Duodenal mucosa (tissue), 2 donors: ENCODE results near the gene NR2C2AP.

Experiments used
- H3K27ac ChIP-seq: one replicate; pipeline ENCODE4 v1.7.0; 2013; ENCODE audit warnings: low read depth, low read length
- H3K27me3 ChIP-seq, 2 donors: one replicate each; pipeline ENCODE4 v1.7.0; 2013; ENCODE audit warnings: low read length in 2 of 2, control low read depth in 1 of 2; ENCODE audit not compliant: insufficient read depth in 2 of 2, control insufficient read depth in 1 of 2
- H3K36me3 ChIP-seq, 2 donors: one replicate each; pipeline ENCODE4 v1.7.0; 2013; ENCODE audit warnings: low read length in 2 of 2, control low read depth in 1 of 2; ENCODE audit not compliant: insufficient read depth in 2 of 2, control insufficient read depth in 1 of 2
- H3K4me1 ChIP-seq, 2 donors: one replicate each; pipeline ENCODE4 v1.7.0; 2013; ENCODE audit warnings: low read length in 2 of 2, control low read depth in 1 of 2; ENCODE audit not compliant: insufficient read depth in 2 of 2, control insufficient read depth in 1 of 2
- H3K4me3 ChIP-seq, 2 donors: one replicate each; pipeline ENCODE4 v1.7.0; 2013; ENCODE audit warnings: low read length in 2 of 2, low read depth in 1 of 2
- H3K9ac ChIP-seq, 2 donors: one replicate each; pipeline ENCODE4 v1.7.0; 2013; ENCODE audit warnings: low read length in 2 of 2, low read depth in 1 of 2
- H3K9me3 ChIP-seq, 2 donors: one replicate each; pipeline ENCODE4 v1.7.0; 2013; ENCODE audit warnings: low read length in 2 of 2, control low read depth in 1 of 2; ENCODE audit not compliant: control insufficient read depth in 1 of 2

NR2C2AP gene

DNA sequence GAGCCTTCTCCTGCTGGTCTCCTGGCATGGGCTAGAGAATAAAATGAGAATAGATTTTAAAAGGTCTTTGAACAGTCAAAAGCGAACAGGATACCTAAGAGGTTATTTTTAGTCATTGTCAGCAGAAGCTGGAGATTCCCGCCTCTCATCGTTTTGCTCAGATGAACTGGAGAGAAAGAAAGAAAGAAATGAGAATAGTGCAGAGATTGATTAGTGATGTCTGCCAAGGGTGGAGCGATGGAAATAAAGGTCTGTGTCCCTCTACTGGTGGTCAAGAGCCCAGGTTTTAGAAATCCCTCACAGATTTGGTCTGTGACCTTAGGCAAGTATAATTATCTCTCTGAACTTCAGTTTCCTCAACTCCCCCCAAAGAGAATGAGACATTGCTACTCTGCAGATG lies 13.9 kb upstream of the NR2C2AP start:
- H3K4me3 ChIP-seq: no peak overlapping the region
- no peak overlapping the region for H3K9ac ChIP-seq
- H3K9me3 ChIP-seq: no peaks in the 10 kb centered on the region
- H3K4me1 ChIP-seq: no peaks in the 10 kb centered on the region
- no peak overlapping the region for H3K27ac ChIP-seq
- H3K36me3 ChIP-seq: no peaks in the 10 kb centered on the region
- peaks cover 20 to 24% of the 10 kb centered on the region in 2 donors for H3K27me3 ChIP-seq

DNA sequence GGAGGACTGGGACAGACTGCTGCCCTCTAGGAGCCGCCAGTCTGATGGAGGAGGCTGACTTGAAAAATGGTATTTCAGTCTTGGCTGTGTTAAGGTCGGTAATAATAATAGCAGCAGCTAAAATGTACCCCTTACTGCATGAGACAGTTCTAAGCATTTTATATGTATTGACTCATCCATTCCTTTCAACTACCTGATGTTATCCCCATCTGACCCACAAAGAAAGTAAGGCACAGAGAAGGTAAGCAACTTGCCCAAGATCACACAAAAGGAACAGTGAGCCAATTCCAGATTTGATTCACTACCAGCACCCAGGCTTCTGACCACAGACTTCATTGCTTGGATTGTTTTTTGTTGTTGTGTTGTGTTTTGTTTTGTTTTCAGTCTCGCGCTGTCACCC lies 12.6 kb upstream of the NR2C2AP start:
- H3K27me3 ChIP-seq: peaks cover 28 to 33% of the 10 kb centered on the region in 2 donors
- H3K36me3 ChIP-seq: no peaks in the 10 kb centered on the region
- no peaks in the 10 kb centered on the region for H3K9me3 ChIP-seq
- no peaks in the 10 kb centered on the region for H3K4me1 ChIP-seq
- H3K27ac ChIP-seq: no peak overlapping the region
- no peak overlapping the region for H3K9ac ChIP-seq
- H3K4me3 ChIP-seq: no peak overlapping the region

DNA sequence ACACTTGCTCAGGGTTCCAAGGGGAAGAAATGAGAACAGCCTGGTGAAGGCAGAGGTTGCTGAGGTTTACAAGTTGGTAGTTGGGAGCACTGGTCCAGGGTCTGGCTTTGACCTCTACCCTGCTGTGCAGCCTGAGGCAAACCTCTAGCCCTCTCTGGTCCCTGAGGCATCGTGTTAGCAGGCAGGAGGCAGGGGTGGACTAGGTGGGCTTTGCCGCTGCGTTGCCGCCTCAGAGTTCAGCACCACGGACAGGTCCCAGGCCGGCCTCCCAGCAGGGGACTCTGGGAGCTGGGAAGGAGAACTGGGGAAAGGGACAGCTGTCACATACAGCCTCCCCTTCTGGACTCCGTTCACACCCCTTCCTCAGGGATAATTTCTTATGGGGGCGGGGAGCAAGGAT lies 11.7 kb upstream of the NR2C2AP start:
- Histone ChIP-seq H3K4me3 (no peak overlapping the region), H3K9ac (no peak overlapping the region), H3K36me3 (no peaks in the 10 kb centered on the region), H3K4me1 (no peaks in the 10 kb centered on the region), H3K9me3 (no peaks in the 10 kb centered on the region), H3K27me3 (peaks cover 28 to 33% of the 10 kb centered on the region in 2 donors), H3K27ac (no peak overlapping the region)

DNA sequence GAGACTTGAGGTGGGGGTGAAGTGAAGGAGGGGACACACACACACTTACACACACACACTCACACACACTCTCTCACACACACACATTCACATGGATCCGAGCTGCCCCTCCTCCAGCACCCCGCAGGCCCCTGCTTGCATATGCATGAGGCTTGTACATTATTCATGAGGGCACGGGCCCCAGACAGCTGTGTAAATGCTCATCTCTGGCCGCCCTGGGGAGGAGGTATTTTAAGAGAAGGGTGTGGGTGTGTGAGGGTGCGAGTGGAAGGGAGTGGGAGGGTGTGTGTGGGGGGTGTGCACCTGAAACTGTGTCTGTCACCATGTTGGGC lies 10.9 kb upstream of the NR2C2AP start:
- Histone ChIP-seq H3K9ac (no peak overlapping the region), H3K4me3 (no peak overlapping the region), H3K36me3 (no peaks in the 10 kb centered on the region), H3K27ac (no peak overlapping the region), H3K27me3 (peaks cover 31 to 33% of the 10 kb centered on the region in 2 donors), H3K4me1 (no peaks in the 10 kb centered on the region), H3K9me3 (no peaks in the 10 kb centered on the region)

DNA sequence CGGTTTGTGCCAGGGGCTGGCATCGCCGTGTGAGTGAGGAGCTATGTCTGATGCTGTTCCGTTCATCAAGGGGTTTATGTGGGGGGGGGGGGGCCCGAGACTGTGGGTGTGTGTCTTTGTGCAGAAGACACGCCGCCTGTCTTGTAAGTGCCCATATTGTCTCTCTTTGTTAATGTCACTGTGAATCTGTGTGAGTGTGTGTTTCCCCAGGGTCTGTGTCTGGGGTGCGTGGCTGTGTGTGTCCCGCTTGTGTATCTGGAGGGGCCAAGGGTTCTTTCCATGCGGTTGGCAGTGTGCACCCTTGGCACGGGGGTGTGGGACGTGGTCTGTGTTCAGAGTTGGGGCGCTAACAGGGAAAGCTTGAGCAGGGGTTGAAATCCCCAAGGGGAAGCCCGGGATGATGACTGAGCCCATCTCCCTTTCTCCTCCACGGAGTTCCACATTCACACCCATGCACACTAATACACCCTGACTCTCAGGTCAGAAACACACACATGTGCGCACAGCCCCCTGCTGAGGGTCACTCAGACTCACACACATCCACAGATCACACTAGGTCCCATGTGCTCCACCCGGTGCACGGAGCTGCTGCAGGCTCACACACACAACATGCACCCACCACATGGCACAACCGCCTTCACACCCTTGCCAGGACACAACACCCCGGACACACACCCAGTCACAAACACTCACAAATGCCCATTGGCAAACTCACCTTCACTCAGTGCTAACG lies 10.4 kb upstream of the NR2C2AP start:
- Histone ChIP-seq H3K9ac (no peak overlapping the region), H3K36me3 (no peaks in the 10 kb centered on the region), H3K9me3 (no peaks in the 10 kb centered on the region), H3K4me1 (no peaks in the 10 kb centered on the region), H3K27ac (no peak overlapping the region), H3K27me3 (peaks cover 31 to 33% of the 10 kb centered on the region in 2 donors), H3K4me3 (no peak overlapping the region)

DNA sequence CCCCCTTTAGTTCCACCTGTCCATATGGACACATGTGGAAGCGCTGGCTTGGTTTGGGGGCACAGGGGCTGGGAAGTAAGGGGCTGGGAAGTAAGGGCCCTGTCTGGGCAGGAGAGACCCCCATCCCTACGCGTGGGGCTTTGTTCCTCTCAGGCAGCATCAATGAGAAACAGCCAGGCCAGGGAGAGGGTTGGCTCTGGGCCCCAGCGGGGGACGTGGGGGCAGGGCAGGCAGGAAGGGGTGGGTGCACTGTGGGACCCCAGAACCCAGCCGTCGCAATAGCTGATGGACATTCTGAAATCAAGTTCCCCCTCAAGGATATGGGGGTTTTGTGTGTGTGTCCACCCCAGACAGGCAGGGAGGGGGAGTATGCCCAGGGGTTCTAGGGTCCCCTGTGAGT lies 9.7 kb upstream of the NR2C2AP start:
- no peaks in the 10 kb centered on the region for H3K9me3 ChIP-seq
- H3K4me3 ChIP-seq: no peak overlapping the region
- H3K27ac ChIP-seq: no peak overlapping the region
- no peak overlapping the region for H3K9ac ChIP-seq
- H3K4me1 ChIP-seq: no peaks in the 10 kb centered on the region
- no peaks in the 10 kb centered on the region for H3K36me3 ChIP-seq
- H3K27me3 ChIP-seq: peaks cover 31 to 33% of the 10 kb centered on the region in 2 donors

DNA sequence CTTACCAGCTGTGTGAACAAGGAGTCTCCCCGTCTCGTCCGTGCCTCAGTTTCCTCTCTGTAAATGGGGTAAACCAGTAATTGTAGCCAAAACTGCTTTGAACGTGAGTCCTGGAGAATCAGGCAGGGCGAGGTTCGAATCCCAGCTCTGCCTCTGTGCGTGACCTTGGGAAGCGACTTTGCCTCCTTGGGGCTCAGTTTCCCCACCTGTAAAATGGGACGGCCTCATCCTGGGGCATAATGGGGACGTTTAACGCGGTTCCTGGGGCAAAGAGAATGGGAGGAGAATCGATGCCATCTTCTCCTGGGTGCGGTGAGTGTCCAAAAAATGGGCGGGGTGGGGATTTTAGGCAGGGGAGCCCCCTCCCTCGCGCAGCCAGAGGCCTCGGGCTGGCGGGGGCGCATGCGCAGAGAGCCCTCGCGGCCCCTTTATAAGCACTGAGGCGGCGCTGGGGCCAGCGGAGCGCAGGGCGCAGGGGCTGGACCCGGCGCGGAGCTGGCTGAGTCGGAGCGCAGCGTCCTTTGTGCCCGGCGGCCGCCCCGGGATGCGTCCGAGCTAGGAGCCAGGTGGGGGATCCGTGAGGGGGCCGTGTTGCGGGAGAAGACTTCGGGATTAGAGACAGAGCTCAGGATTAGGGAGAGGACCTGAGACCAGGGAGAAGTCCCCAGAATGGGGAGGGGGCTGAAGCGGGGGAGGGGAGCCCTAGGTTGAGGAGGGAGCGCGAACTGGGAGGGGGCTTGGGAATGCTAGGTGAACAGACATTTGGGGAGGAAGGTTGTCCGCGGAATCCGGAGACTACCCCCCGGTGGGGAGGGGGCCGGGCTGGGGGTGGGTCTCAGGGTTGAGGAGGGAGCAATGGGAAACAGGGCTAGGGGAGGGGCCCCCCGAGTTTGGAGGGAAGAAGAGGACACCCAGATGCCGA lies 8.5 kb upstream of the NR2C2AP start, which contains the start of gene NCAN:
Gene NCAN (plus strand): TSS at position 460 of the 922 bp plus-strand sequence. CDS start 4,996 bp downstream, outside the sequence.
- Histone ChIP-seq H3K4me1 (no peaks in the 10 kb centered on the region), H3K9me3 (peaks cover 0 to 3% of the 10 kb centered on the region in 2 donors), H3K4me3 (no peak within 1 kb of the TSS), H3K36me3 (no peaks in the 10 kb centered on the region), H3K27ac (no peak within 1 kb of the TSS), H3K9ac (no peak within 1 kb of the TSS), H3K27me3 (peaks cover 31 to 33% of the 10 kb centered on the region in 2 donors)

DNA sequence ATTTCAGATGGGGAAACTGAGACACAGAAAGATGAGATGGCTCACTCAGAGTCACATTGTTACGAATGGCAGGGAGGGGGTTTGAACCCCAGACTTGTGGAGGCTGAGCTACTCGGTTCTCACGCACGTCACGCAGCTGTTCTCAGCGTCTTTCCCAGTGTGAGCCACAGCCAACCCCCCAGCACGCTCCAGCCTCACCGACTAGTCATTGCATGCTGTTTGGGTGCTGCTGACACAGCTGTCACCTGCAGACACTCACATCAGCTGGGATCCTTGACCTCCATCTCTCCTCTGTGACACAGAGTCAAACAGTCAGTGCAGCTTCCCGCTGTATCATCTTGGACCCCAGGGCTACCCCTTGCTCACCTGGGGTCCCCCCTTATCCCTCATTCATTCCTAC lies 6.2 kb upstream of the NR2C2AP start:
- H3K9me3 ChIP-seq: peaks cover 0 to 3% of the 10 kb centered on the region in 2 donors
- H3K9ac ChIP-seq: no peak overlapping the region
- H3K36me3 ChIP-seq: no peaks in the 10 kb centered on the region
- H3K4me3 ChIP-seq: no peak overlapping the region
- H3K4me1 ChIP-seq: no peaks in the 10 kb centered on the region
- H3K27me3 ChIP-seq: peaks cover 31 to 32% of the 10 kb centered on the region in 2 donors
- H3K27ac ChIP-seq: no peak overlapping the region

DNA sequence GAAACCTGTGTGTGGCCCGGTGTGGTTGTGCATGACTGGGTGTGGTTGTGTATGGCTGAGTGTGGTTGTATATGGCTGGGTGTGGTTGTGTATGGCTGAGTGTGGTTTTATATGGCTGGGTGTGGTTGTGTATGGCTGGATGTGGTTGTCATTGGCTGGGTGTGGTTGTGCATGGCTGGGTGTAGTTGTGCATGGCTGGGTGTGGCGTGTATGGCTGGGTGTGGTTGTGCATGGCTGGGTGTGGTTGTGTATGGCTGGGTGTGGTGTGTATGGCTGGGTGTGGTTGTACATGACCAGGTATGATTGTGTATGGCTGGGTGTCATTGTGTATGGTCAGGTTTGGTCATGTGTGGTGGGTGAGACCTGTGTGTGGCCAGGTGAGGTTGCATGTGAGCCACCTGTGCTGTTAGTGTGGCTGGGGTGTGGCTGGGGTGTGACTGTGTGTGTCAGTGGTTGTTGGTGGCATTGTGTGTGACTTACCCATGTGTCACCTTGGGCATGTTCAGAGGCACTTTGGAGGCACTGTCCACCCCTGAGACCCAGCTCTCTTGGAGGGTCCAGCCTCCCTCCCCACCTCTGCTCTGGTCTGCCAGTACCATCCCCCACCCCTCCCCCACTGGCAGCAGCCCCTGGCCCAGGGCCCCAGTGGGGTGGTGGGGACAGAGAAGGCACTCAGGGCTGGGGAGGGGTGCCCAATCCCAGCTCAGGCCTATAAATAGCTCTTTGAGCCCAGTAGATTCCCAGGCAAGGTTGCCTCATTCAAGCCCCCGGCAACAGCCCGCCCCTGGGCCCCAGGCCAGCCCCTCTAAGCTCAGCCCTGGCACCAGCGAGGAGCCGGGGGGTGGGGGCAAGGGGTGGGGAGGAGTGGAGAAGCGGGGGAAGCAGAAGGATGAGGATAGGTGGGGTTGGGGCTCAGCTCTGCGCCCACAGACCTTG lies 4.7 kb upstream of the NR2C2AP start:
- H3K27ac ChIP-seq: no peak overlapping the region

More for the DNA sequence above, 4.7 kb upstream of the NR2C2AP start:
- H3K4me1 ChIP-seq: peaks cover under 1 to 1% of the 10 kb centered on the region in 2 donors
- H3K36me3 ChIP-seq: no peaks in the 10 kb centered on the region
- peaks cover 18% of the 10 kb centered on the region in 2 donors for H3K27me3 ChIP-seq
- H3K4me3 ChIP-seq: no peak overlapping the region
- H3K9ac ChIP-seq: no peak overlapping the region
- H3K9me3 ChIP-seq: peaks cover 0 to 3% of the 10 kb centered on the region in 2 donors
